NCI-H187 (cell line): ENCODE measurements around the gene CDC42BPG.

Source experiments
- DNase-seq, 2 experiments: peaks; one replicate each; lab custom pipeline; 2025; lab: John Stamatoyannopoulos, UW

The CDC42BPG gene

GRCh38 chr11:64878494-64879243 lies 34.2 kb upstream of the CDC42BPG start, which contains the start of gene EHD1:
Gene EHD1 (minus strand): TSS chr11:64878621. CDS start chr11:64878464, 157 bp downstream.
- peak; percentile 98 for DNase-seq

DNA sequence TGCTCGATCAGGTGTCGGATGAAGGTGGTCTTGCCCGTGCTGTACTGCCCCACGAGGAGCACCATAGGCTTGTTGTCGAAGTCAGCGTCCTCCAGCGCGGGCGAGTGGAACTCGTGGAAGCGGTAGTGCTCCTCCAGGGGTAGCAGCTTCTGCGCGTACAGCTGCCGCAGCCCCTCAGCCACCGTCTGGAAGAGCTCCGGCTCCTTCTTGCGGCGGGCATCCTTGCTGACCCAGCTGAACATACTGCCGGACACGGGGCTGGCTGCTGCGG lies 33.7 kb upstream of the CDC42BPG start:
- DNase-seq: peak in 1 of 2 experiments; percentile 69

DNA sequence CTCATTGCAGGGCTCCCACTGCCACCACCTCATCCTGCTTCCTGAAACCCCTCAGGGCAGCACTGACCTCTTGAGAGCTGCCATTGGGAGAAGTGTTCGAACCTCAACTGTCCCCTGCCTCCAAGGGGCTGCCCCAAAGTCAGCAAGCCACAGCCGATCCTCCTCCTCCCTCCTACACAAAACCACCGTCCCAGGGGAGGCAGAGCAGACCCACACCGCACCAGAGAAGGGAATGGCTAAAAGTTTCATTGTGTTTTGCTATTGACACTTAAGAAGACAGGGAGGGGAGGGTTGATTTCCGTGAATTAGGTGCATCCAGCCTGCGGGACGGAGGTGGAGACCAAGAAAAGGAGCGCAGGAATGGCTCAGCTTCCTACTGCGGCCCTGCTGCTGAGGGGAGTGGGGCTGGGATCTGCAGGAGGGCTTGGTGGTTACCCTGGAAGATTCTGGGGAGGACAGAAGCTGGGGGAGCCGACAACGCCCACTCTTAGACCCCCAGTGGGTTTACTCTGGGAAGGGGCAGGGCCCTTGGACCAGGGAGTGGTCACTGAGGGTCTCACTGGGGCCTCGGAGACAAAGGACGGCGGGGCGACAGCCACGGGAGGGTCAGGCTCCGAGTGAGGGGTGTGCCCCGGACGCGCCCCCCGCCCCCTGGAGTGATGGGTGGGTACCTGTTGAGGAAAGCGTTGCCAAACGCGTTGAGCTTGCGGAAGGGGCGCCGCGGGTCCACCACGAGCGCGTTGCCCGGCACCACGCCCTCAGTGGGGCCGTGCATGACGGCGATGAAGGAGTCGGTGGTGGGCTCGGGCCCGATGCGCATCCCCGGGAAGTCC lies 33.2 kb upstream of the CDC42BPG start:
- DNase-seq: no peak

- no peak for DNase-seq
Observed at GRCh38 chr11:64876835-64877341, 32.4 kb upstream of the CDC42BPG start.

DNA sequence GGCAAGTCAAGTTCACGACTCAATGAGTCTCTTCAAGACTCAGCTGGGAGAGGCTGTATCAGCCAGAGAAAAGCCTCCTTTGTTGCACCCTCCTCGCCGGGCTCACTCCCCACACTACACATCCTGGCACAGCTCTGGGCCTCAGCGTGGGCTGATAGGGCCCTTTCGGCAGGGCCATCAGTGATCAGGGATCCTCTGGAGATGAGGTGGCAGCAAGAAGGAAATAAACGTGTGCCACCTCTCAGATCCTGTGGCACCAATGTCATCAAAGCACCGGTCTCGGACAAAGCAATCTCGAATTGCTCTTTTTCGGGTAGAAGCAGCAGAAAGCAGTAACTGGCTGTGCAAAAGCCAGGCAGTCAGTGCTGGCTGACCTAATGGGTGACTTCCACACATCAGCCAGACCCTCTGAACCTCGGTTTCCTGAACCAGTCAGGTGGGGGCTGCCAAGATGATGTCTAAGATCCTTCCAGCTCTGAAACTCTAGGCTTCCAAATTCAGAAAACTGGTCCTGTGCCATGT lies 31.8 kb upstream of the CDC42BPG start:
- DNase-seq: no peak

GRCh38 chr11:64875369-64876228 lies 31.1 kb upstream of the CDC42BPG start:
- no peak for DNase-seq

DNA sequence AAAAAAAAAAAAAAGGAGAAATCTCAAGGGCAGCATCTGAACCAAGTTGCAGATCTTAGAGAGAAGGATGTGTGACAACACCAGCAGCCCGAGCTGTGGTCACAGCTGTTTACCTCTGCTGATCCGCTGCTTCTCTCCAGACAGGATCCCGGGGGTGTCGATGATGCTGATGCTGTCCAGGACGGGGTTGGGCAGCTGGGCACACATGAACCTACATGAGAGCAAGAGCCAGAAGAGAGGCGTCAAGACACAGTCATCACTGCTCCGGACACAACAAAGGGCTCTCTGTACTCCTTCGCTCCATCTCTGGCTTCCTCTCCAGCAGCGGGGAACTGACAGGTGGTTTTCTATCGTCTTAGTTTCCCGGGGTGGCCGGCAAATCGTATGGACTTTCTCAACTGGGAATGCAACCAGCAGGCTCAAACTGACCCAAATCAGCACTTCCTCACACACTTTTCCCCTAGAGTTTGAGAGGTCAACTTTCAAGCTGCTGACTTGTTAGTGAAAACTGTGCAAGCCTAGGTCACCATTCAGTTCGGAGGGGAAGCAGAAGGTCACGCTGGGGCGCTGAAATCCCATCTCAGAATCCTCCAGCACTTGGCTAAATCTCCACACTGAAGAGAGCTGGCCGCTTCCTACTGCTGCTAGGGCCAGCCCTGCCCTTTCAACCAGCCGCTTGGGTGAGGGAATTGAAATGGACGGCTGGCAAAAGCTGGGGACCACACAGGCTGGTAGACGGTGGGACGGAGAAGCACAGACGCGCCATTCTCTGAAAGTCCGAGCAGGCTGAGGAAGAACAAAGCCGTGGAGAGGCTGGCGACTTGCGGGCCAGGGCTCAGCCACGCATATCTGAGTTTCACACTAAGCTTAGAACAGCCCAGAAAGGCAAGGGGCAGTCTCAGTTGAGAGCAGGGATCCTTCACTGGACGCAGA lies 30.1 kb upstream of the CDC42BPG start:
- no peak for DNase-seq

GRCh38 chr11:64872790-64873488 lies 28.5 kb upstream of the CDC42BPG start:
- DNase-seq: no peak

DNA sequence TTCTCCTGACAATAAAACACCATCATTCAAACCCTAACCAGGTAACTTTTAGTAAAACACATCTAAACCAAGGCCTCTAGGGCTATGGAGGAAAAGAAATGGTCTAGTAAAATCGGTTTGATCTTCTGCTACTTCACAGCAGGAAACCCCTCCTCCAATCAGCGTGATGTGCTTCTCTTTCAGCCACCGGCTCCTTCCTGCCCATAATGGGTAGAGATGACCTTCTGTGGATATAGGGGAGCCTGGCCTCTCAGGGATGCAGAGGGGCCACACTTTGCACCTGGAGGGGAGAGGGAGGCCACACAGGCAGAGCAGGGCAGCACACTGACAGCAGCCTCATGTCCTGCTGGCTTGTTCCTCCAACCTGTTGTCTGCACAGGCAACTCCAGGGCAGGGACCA lies 27.0 kb upstream of the CDC42BPG start:
- DNase-seq: no peak

DNA sequence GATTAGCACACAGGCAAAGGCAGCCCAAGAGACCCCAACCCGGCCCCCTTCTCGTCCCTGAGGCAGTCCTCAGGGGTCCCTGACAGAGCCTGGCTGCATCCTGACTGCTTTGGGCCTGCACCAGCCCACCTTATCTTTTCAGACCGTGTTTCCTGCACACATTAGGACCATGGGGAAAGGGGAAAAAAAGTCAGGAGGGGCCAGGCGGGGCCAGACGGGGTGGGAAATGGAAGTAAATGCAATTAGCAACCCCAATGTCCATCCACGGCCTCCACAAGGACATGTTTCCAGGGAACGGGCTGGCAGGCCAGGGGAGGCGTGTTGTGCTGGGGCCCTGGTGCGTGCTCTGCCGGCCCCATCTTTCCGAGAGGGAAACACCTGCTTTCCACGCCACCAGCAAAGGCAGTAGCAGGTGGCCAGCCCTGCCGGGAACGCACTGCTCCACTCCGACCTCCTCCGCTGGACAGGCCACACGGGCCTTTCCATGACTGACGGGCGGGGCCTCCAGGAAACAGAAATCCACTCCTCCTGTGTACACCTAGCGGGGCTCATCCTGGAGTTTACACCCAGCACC lies 26.5 kb upstream of the CDC42BPG start:
- DNase-seq: no peak

DNA sequence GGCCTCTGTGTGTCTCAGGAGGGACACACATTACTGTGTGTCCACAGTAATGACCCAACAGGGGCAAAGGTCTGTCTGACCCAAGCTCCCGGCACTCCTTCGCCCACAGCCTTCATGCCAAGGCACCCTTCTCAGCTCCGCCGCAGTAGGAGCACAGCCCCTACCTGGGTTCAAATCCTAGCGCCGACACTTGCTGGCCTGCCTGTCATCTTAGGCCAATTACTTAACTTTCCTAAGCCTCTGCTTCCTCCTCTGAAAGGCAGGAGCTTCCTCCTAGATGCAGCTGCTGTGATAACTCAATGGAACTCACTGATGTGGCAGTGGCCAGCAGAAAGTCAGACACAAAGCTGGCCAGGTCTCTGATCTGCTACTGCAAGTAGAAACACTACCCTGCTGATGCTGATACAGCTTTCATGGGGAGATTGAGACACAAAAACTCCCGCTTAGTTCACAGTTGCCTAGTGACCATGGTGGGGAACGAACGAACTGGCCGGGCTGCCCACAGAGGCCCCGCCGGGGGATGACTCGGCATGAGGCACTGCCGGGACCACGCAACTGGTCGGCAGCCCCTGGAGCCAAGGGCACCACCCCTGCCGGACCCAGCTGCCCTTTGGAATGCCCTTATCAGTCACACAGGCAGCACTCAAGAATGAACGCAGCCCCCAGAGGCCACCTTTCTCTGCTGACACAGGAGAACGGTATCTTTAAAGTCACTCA lies 25.9 kb upstream of the CDC42BPG start:
- DNase-seq: no peak

DNA sequence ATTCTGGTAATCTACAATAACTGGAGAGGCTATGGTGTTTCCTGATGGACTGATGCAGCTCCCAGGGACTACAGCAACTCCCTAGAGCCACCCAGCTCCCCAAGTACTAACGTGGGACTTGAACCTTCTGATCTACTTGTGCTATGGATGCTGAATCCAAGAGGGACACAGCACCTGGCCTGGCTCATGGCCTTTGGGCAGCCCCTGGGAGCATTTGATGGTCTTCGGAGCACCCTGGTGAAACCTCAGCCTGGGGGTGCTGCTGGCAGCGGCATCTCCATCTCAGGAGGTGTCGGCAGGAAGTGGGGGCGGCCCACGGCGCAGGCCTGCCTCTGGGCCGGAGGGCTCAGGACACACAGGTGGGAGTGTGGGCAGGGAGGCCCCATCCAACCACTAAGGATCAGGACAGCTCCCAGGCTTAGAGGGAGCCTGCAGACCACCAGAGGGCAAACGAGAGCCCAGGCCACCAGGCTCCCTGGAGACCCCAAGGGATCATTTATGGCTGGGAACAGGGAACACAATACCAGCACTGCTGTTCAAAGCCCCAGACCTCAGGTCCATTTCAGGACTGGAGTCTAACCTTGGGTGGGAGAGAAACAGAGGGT lies 25.2 kb upstream of the CDC42BPG start:
- no peak for DNase-seq

GRCh38 chr11:64868904-64869570 lies 24.6 kb upstream of the CDC42BPG start:
- DNase-seq: no peak

GRCh38 chr11:64867748-64868462 lies 23.5 kb upstream of the CDC42BPG start:
- no peak for DNase-seq

GRCh38 chr11:64866173-64866491 lies 21.7 kb upstream of the CDC42BPG start:
- no peak for DNase-seq

GRCh38 chr11:64865286-64866172 lies 21.1 kb upstream of the CDC42BPG start:
- DNase-seq: no peak
